ENCODE results near the gene LPP. TPM values are rescaled to one million over a fixed set of nuclear protein-coding genes. Genes with fewer than 3 reads are reported as not detected.

LPP gene
- total RNA-seq, 2 donors from 2014 or later, result 52.7 to 53.4 TPM

DNA sequence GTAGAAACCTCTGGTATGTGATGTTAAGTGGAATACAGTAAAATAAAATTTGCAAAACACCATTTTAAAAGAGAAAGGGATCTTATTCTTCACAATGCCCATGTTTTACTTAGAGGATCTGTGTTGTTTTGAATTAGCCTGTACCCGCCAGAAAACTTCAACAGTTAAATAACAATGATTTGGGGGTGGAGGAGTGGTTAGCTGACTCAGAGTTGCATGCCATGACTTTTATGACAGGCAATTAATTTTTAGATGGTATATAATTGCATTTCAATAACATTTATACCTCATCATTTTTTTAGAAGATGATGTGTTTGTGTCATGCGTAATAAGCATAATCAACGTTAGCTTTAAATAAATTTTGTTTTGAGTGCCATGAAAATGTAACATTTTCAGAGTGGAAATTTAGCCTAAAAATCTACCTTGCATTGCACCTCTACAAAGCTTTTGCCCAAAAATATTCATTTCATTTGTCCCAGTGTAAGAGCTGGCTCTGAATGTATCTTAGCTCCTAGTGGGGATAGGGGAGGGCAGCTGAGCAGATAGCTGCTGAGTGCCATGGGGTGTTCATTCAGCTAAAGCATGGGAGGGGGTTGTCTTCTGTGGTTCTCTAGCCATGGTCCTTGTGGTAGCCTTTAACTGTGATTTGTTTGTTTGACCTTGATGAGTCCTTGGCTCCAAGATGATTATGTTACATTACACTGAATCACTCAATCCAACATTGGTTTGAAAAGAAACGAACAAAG lies 379.8 kb downstream of the LPP start:
- Mint-ChIP-seq H3K9me3 (peaks cover 0 to 5% of the 10 kb centered on the region in 2 donors), H3K27ac (no peak overlapping the region), H3K36me3 (peaks cover 3 to 10% of the 10 kb centered on the region in 2 donors)
- DNase-seq (ENCODE audit: low spot score in 2 of 2) (no peak), ATAC-seq (no peak)

- peaks cover 0 to 5% of the 10 kb centered on the region in 2 donors for H3K9me3 Mint-ChIP-seq
- ATAC-seq, result no peak
Measured at GRCh38 chr3:188534633-188535032, 380.7 kb downstream of the LPP start.

DNA sequence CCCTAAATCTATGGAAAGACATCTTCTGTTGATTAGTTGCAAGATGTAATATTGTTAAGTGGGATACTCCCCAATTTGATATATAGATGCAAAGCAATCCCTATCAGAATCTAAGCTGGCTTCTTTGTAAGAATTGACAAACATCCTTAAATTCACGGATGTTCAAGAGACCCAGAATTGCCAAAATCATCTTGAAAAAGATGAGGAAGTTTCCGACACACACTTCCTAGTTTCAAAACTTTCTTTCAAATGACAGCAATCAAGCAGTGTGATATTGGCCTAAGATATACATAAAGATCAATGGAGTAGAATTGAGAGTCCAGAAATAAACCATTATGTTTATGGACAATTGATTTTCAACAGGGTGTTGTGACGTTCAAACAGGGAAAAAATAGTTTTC lies 383.6 kb downstream of the LPP start:
- Mint-ChIP-seq H3K9me3 (peaks cover 0 to 5% of the 10 kb centered on the region in 2 donors), H3K36me3 (peaks cover 4 to 11% of the 10 kb centered on the region in 2 donors)
- ATAC-seq, result no peak

More at GRCh38 chr3:188534633-188535032, 380.7 kb downstream of the LPP start:
- DNase-seq (ENCODE audit: low spot score in 2 of 2), result no peak
- peaks cover 4 to 10% of the 10 kb centered on the region in 2 donors for H3K36me3 Mint-ChIP-seq
- H3K27ac Mint-ChIP-seq, result no peak overlapping the region

DNA sequence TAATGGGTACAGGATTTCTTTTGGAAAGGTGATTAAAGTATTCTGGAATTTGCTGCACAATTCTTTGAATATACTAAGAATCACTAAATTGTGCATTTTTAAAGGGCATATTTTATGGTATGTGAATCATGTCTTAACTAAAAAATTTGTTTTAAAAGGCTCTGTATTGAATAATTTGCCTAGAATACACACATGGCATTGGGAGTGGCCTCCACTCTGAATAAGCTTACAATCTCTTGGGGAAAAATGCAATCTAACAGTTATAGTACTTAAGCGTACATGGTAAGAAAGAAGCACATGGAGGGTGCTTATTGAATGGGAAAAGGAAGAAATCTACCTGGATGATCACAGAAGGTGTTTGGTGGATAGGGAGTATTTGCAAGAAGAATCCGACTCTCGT lies 385.1 kb downstream of the LPP start:
- no peak for ATAC-seq
- Mint-ChIP-seq H3K9me3 (peaks cover 0 to 11% of the 10 kb centered on the region in 2 donors), H3K27ac (no peak overlapping the region), H3K36me3 (peaks cover 4 to 19% of the 10 kb centered on the region in 2 donors)
- DNase-seq (ENCODE audit: low spot score in 2 of 2), result no peak

More for the DNA sequence above, 383.6 kb downstream of the LPP start:
- no peak overlapping the region for H3K27ac Mint-ChIP-seq
- no peak for DNase-seq (ENCODE audit: low spot score in 2 of 2)

DNA sequence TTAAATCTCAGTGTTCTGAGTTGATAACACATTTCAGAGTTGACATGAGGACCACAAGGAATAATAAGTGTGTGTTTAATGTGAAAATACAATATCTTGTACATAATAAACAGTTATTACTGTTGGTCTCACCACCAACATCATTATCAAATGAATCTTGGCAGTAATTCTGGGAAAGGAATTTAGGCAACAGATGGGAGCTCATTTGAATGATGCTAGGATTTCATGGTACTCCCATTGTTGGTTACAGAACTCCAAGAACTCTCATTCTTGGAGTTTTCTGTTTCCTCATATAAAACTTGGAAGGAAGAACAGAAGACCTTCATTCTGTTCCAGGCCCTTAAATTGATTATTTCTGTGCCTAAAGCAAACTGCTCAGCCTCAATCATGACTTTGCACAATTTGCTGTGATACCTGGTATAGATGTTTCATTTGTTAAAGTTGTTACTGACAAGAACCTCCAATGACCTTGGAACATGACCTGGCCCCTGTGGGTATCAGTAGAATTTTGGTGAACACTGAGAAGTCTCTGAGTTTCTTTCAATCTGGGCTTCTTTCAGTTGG lies 385.8 kb downstream of the LPP start:
- ATAC-seq (no peak), DNase-seq (ENCODE audit: low spot score in 2 of 2) (no peak)
- Mint-ChIP-seq H3K27ac (no peak overlapping the region), H3K9me3 (peaks cover 0 to 11% of the 10 kb centered on the region in 2 donors), H3K36me3 (peaks cover 4 to 19% of the 10 kb centered on the region in 2 donors)

GRCh38 chr3:188542196-188542595 lies 388.2 kb downstream of the LPP start:
- Mint-ChIP-seq H3K36me3 (peaks cover 4 to 14% of the 10 kb centered on the region in 2 donors), H3K9me3 (peaks cover 0 to 7% of the 10 kb centered on the region in 2 donors), H3K27ac (no peak overlapping the region)
- no peak for ATAC-seq
- no peak for DNase-seq (ENCODE audit: low spot score in 2 of 2)

DNA sequence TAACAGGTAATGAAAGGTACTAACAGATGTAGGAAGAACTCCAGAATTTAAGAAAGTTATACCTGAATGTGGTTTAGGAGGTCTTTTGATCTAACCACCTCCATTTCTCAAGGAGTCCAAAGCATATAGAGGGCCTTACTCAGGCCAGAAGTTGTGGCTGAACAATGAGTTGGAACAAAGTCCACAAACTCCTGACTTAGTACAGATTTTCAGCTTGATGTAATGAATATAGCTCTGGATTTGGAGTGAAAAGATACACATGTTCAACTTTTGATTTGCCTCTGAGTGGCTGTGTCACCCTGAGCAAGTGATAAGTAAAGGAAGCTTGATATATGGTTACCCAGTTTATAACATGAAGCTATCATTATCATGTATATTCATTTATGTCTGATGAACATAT lies 390.1 kb downstream of the LPP start:
- no peak overlapping the region for H3K27ac Mint-ChIP-seq
- DNase-seq (ENCODE audit: low spot score in 2 of 2), result no peak
- peaks cover 0 to 6% of the 10 kb centered on the region in 2 donors for H3K9me3 Mint-ChIP-seq
- ATAC-seq, result no peak
- H3K36me3 Mint-ChIP-seq, result peaks cover 0 to 9% of the 10 kb centered on the region in 2 donors

DNA sequence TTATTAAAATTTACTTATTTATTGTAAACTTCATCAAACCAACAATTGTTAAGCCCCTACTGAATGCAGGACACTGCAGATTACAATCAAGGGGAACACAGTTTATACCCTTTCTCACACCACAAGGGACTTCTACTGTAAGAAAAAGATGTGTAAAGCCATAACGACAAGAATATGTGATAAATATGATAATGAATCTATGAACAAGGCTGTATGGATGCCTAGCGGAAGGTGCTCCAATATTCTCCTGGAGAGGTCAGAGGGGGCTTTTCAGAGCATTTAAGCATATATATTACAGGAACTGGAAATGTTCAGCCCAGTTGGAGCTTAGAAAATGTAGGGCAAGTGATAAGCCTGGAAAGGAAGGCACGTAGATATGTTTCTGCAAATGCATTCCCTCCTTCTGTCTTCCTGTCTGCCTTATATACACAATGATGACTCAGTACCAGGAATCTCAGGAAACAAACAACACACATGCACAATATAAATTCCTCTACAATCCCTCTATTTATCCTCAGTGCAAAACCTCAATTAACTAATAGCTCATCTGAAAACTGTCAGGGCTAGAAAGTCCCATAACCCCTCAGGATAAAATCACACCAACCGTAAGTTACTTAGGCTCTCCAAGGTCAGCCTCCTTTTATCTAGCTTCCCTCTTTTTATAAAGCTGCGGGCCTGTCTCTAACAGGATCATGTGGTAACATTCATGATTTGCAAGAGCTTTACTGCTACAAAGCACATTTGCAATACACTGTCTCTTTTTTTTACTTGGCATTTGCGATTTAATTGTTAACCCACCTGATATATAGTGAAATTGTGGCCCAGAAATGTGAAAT lies 393.1 kb downstream of the LPP start:
- ATAC-seq (no peak), DNase-seq (ENCODE audit: low spot score in 2 of 2) (no peak)
- Mint-ChIP-seq H3K9me3 (peaks cover 0 to 15% of the 10 kb centered on the region in 2 donors), H3K36me3 (peaks cover 0 to 9% of the 10 kb centered on the region in 2 donors), H3K27ac (no peak overlapping the region)

DNA sequence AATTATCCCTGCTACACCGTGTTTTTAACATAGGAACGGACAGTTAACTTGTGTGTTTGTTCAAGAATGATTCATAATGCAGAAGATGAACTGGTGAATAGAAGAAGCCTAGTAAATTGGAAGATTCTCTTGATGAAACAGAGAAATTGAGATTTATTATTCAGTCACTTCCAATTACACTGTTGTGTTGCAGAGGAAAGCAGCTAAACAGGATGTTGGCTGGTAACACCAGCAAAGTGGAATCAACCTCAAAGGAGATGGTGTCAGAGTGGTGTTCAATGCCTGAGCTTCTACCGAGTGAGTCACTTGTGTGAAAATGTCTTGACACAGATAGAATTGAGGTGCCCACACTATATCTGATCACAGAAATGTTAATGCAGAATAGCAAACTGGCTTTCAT lies 399.6 kb downstream of the LPP start:
- Mint-ChIP-seq H3K27ac (no peak overlapping the region), H3K36me3 (no peaks in the 10 kb centered on the region), H3K9me3 (peaks cover 0 to 8% of the 10 kb centered on the region in 2 donors)
- ATAC-seq, result peak; percentile 75 to 88
- no peak for DNase-seq (ENCODE audit: low spot score in 2 of 2)

DNA sequence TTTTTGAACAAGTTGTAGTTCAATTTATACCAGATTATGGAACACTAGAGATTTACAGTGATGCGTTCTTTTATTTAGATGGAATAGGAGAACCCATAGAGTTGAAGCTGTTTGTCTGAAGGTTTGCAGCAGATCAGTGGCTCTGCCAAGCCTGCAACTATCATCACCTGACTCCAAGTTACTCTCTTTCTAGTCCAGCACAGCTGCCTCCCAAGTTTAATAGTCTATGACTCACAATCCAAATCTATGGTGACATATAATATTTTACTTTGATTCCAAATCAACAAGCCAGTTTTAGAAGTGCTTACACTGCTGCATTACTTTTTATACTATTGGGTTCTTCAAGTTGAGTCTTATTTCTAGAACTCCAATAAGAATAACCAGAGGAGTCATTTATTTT lies 400.4 kb downstream of the LPP start:
- Mint-ChIP-seq H3K27ac (no peak overlapping the region), H3K9me3 (peaks cover 0 to 8% of the 10 kb centered on the region in 2 donors), H3K36me3 (no peaks in the 10 kb centered on the region)
- ATAC-seq, result no peak
- DNase-seq (ENCODE audit: low spot score in 2 of 2), result no peak

GRCh38 chr3:188557235-188557634 lies 403.3 kb downstream of the LPP start:
- Mint-ChIP-seq H3K36me3 (no peaks in the 10 kb centered on the region), H3K27ac (no peak overlapping the region), H3K9me3 (no peaks in the 10 kb centered on the region)
- no peak for DNase-seq (ENCODE audit: low spot score in 2 of 2)
- no peak for ATAC-seq

GRCh38 chr3:188558343-188559071 lies 404.6 kb downstream of the LPP start:
- no peaks in the 10 kb centered on the region for H3K36me3 Mint-ChIP-seq
- H3K27ac Mint-ChIP-seq, result no peak overlapping the region
- ATAC-seq (no peak), DNase-seq (ENCODE audit: low spot score in 2 of 2) (no peak)
- H3K9me3 Mint-ChIP-seq, result no peaks in the 10 kb centered on the region

DNA sequence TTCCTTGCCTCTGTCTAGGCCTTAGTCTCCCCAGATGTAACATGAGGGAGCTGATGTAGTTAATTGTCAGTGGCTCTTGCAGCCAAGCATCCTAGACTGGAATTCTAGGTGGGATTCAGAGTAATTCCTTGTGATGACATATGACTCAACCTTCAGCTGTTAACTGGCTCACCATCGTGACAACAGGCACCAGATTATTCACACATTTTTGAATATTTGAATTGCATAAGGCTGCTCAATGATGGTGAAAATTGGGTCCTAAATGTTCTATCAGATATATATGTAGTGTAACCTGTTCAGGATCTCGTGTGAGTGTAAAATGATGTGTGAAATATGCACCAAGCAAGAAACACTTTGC lies 405.1 kb downstream of the LPP start:
- no peaks in the 10 kb centered on the region for H3K9me3 Mint-ChIP-seq
- no peaks in the 10 kb centered on the region for H3K36me3 Mint-ChIP-seq
- no peak for ATAC-seq
- no peak overlapping the region for H3K27ac Mint-ChIP-seq
- no peak for DNase-seq (ENCODE audit: low spot score in 2 of 2)

DNA sequence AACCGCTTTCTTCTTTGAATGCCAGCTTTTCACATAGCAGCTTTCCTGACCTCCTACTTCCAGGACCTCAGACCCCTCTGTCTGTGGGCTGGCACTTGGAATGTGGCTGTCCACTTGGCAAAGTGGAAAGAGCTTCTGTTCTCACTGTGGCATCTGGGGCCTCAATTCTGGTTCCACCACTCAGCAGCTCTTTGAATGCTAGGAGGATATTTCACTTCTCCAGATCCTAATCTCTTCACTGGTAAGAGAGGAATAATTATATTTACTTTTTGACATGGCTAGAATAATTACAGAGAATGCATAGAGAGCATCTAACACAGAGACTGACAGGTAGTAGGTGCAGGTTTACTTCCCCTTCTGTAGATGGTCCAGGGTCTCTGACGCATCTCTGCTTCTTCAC lies 405.9 kb downstream of the LPP start:
- ATAC-seq, result no peak
- H3K36me3 Mint-ChIP-seq, result no peaks in the 10 kb centered on the region
- DNase-seq (ENCODE audit: low spot score in 2 of 2), result no peak
- no peaks in the 10 kb centered on the region for H3K9me3 Mint-ChIP-seq
- H3K27ac Mint-ChIP-seq, result no peak overlapping the region

DNA sequence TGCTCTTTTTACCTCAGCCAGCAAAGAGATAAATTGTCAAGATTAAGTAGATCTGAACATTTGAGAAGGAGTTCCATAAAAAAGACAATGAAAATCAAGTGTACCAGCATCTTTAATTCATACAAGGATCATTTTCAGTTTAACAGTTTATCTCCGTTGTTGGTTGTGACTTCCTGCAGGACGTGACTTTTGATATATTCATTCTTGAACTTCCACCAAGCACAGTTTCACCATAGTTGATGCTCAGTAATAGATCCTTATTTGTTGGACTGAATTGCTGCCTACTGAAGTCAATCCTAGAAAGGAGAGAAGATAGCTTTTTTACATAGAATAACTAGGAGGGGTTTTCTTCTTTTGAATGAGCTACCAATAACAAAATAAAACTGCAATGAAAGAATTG lies 408.2 kb downstream of the LPP start:
- H3K27ac Mint-ChIP-seq, result no peak overlapping the region

GRCh38 chr3:188567478-188568195 lies 413.7 kb downstream of the LPP start:
- no peaks in the 10 kb centered on the region for H3K36me3 Mint-ChIP-seq
- no peak for DNase-seq (ENCODE audit: low spot score in 2 of 2)
- H3K9me3 Mint-ChIP-seq, result no peaks in the 10 kb centered on the region
- H3K27ac Mint-ChIP-seq, result no peak overlapping the region
- ATAC-seq, result no peak

More for the DNA sequence above, 408.2 kb downstream of the LPP start:
- Mint-ChIP-seq H3K9me3 (no peaks in the 10 kb centered on the region), H3K36me3 (no peaks in the 10 kb centered on the region)
- DNase-seq (ENCODE audit: low spot score in 2 of 2) (no peak), ATAC-seq (no peak)

All from activated naive CD4-positive, alpha-beta T cell treated with anti-CD3 and anti-CD28 coated beads, Interleukin-2, amount 50 U/mL, for 72 hours (primary cell).